Breast epithelium (tissue), 4 donors: Measurements from ENCODE around the gene SOX8. TPM values are rescaled to one million over a fixed set of nuclear protein-coding genes. Genes with fewer than 3 reads are reported as not detected.

ENCODE experiments used
- DNase-seq, 2 donors: peaks; one replicate each; pipeline ENCODE4 v3.0.0-alpha.2; 2019; ENCODE audit warnings: low spot score in 2 of 2
- H3K27ac ChIP-seq, 2 donors: fragments of 200-600 bp; sonication (generic) in 1 of 2; one replicate each; pipeline ENCODE4 v1.5.1; 2016 to 2019; ENCODE audit warnings: mild to moderate bottlenecking in 1 of 2
- H3K27me3 ChIP-seq, 2 donors: fragments of 200-600 bp; sonication (generic) in 1 of 2; one replicate each; pipeline versions ENCODE4 v1.5.1 to v1.6.0; 2017 to 2019; ENCODE audit warnings: control low read depth in 1 of 2, mild to moderate bottlenecking in 1 of 2
- H3K36me3 ChIP-seq: fragments of 200-600 bp; one replicate; pipeline ENCODE4 v1.5.1; 2019
- H3K4me1 ChIP-seq, 2 donors: fragments of 200-600 bp; sonication (generic); one replicate each; pipeline ENCODE4 v1.5.1; 2016 to 2019; ENCODE audit warnings: control low read depth in 1 of 2
- H3K4me3 ChIP-seq, 3 donors: fragments of 200-600 bp; sonication (generic); 1 replicate in 2 of 3; 2 replicates in 1 of 3; pipeline ENCODE4 v1.5.1; 2016 to 2019; ENCODE audit warnings: mild to moderate bottlenecking in 3 of 3, moderate library complexity in 2 of 3
- H3K9me3 ChIP-seq, 2 donors: fragments of 200-600 bp; sonication (generic) in 1 of 2; one replicate each; pipeline ENCODE4 v1.5.1; 2016 to 2019; ENCODE audit warnings: control low read depth in 1 of 2
- POLR2A ChIP-seq: fragments of 450-650 bp; IDR thresholded peaks from one replicate; pipeline ENCODE4 v1.6.1; 2016; ENCODE audit warnings: antibody characterized with exemption, mild to moderate bottlenecking, moderate library complexity
- POLR2AphosphoS5 ChIP-seq, 3 donors: sonication (generic); formaldehyde crosslinking; IDR thresholded peaks; one replicate each; pipeline ENCODE4 v1.6.1; 2017; ENCODE audit warnings: antibody characterized with exemption in 3 of 3
- intact Hi-C: fragments of 100-400 bp; cut with DNase I; formaldehyde crosslinking; loops from one replicate; pipeline ENCODE4 v1.15.1; 2023; ENCODE audit warnings: low total_unique reads
- total RNA-seq, 3 donors: library from RNA; depleted of rRNA; stranded (reverse); fragments of >200 nt; gene quantifications; one replicate each; pipeline ENCODE4 v1.1.0, GENCODE V29; 2016
- TF ChIP-seq, protein P1 (sequence below), 3 donors: fragments of 450-650 bp; IDR thresholded peaks; one replicate each; pipeline ENCODE4 v1.5.1; 2016 to 2017; ENCODE audit warnings: antibody characterized with exemption in 3 of 3, mild to moderate bottlenecking in 3 of 3, moderate library complexity in 3 of 3

The SOX8 gene
- total RNA-seq, 3 donors from 2014 or later, result 0.32 to 6.6 (median 1.3) TPM

DNA sequence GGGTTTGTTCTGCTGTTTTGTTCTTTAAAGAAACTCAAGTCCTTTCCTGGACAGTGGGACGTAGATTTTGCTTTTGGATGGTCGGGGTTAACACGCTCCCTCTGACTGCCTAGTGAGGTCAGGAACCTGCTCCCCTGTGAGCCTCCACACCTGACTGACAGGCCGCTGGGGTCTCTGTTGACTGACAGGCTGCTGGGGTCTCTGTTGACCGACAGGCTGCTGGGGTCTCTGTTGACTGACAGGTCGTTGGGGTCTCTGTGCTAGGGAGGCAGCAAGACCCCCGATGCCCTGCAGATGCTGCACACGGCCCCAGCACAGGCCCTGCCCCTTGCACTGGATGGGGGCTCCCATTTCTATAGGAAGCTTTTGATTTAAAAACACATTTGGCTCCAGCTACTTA is 44.3 kb upstream of the SOX8 start:
- DNase-seq, result no peak
- Histone ChIP-seq H3K4me1 (no peaks in the 10 kb centered on the region), H3K9me3 (peaks cover 1 to 14% of the 10 kb centered on the region in 2 donors), H3K36me3 (no peaks in the 10 kb centered on the region), H3K4me3 (no peak overlapping the region), H3K27ac (no peak overlapping the region), H3K27me3 (no peaks in the 10 kb centered on the region)
- intact Hi-C loops, result no loop called here
- TF ChIP-seq POLR2A (no peak), POLR2AphosphoS5 (IDR thresholded peaks at IDR 0.05) (no peak)
- TF ChIP-seq, protein P1, sequence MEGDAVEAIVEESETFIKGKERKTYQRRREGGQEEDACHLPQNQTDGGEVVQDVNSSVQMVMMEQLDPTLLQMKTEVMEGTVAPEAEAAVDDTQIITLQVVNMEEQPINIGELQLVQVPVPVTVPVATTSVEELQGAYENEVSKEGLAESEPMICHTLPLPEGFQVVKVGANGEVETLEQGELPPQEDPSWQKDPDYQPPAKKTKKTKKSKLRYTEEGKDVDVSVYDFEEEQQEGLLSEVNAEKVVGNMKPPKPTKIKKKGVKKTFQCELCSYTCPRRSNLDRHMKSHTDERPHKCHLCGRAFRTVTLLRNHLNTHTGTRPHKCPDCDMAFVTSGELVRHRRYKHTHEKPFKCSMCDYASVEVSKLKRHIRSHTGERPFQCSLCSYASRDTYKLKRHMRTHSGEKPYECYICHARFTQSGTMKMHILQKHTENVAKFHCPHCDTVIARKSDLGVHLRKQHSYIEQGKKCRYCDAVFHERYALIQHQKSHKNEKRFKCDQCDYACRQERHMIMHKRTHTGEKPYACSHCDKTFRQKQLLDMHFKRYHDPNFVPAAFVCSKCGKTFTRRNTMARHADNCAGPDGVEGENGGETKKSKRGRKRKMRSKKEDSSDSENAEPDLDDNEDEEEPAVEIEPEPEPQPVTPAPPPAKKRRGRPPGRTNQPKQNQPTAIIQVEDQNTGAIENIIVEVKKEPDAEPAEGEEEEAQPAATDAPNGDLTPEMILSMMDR (IDR thresholded peaks at IDR 0.05), result no peak

DNA sequence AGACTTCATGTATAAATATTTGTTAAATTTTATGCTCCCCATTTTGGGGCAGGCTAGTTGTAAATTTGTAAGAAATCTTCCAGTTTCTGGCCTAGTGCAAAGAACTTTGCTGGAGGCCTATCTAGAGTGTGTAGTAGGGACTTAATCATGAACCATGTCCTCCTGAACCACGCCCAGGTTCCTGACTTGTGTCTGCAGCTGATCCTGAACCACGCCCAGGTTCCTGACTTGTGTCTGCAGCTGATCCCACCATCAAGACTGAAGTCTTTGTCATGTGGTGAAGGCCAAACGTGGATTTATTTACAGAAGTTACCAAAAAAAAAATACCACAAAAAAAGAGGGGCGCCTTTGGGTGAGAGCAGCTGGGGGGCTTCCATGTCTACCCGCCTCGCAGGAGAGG is 43.8 kb upstream of the SOX8 start:
- Histone ChIP-seq H3K27ac (no peak overlapping the region), H3K27me3 (no peaks in the 10 kb centered on the region), H3K9me3 (peaks cover 6 to 18% of the 10 kb centered on the region in 2 donors), H3K4me3 (no peak overlapping the region), H3K4me1 (no peaks in the 10 kb centered on the region), H3K36me3 (no peaks in the 10 kb centered on the region)
- TF ChIP-seq, protein P1 (IDR thresholded peaks at IDR 0.05), result no peak
- TF ChIP-seq POLR2AphosphoS5 (IDR thresholded peaks at IDR 0.05) (no peak), POLR2A (no peak)
- DNase-seq, result no peak
- intact Hi-C loops, result no loop called here

DNA sequence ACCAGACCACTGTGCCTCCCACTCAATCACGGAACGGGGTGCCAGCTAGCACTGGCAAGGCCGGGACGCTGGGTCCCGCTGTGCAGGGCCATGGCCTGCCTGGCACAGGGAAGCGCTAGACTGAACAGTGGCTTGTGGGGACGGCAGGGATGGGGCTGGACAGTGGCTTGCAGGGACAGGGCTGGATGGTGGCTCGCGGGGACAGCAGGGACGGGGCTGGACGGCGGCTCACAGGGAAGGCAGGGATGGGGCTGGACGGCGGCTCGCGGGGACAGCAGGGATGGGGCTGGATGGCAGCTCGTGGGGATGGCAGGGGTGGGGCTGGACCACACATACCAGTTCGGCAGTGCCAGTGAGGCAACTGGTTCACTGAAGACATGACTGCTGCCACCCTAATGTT is 43.4 kb upstream of the SOX8 start:
- no peaks in the 10 kb centered on the region for H3K36me3 ChIP-seq
- H3K4me1 ChIP-seq, result no peaks in the 10 kb centered on the region
- TF ChIP-seq POLR2AphosphoS5 (IDR thresholded peaks at IDR 0.05) (no peak), POLR2A (no peak)
- TF ChIP-seq, protein P1 (IDR thresholded peaks at IDR 0.05), result no peak
- intact Hi-C loops, result no loop called here
- H3K27ac ChIP-seq, result no peak overlapping the region
- no peaks in the 10 kb centered on the region for H3K27me3 ChIP-seq
- H3K4me3 ChIP-seq, result no peak overlapping the region
- H3K9me3 ChIP-seq, result peaks cover 7 to 20% of the 10 kb centered on the region in 2 donors
- no peak for DNase-seq

DNA sequence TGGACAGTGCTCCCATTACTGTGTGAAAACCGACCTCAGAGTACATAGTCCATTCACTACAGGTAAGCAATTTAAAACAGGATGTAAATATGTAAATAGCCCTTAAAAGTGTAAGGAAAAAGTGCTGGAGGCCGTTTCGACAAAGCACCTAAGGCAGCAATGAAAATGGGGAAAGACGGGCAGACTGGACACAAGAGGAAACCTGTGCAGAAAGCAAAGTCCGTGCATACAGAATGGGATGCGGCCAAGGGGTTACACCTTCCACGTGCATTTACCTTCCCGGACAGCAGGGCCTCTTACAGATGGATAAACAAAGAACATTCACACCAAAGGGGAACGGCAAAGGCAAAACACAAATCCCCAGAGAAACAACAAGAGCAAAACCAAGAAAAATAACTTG is 42.8 kb upstream of the SOX8 start:
- no peaks in the 10 kb centered on the region for H3K4me1 ChIP-seq
- no peak overlapping the region for H3K4me3 ChIP-seq
- H3K36me3 ChIP-seq, result no peaks in the 10 kb centered on the region
- H3K27ac ChIP-seq, result no peak overlapping the region
- intact Hi-C loops, result no loop called here
- DNase-seq, result no peak
- no peak for TF ChIP-seq POLR2A
- TF ChIP-seq POLR2AphosphoS5 (IDR thresholded peaks at IDR 0.05), result no peak
- TF ChIP-seq, protein P1 (IDR thresholded peaks at IDR 0.05), result no peak
- peaks cover 7 to 20% of the 10 kb centered on the region in 2 donors for H3K9me3 ChIP-seq
- no peaks in the 10 kb centered on the region for H3K27me3 ChIP-seq

DNA sequence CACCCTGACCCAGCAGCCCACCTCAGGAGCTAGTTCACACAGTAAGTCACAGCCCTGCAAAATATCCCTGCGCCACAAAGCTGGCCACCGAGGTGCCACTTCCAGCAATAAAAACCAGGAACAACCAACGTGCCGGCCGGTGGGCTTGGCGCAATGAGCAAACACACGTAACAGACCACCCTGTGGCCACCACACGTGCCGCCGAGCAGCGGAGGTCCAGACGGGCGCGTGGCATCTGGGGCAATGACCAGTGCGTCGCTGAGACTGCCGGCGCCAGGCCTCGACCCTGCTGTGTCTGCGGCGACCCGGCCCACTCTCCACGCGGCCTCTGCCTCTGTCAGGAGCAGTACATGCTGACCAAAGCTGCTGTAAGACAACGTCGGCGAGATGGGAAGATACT is 42.3 kb upstream of the SOX8 start:
- DNase-seq, result no peak
- TF ChIP-seq, protein P1 (IDR thresholded peaks at IDR 0.05), result no peak
- TF ChIP-seq POLR2AphosphoS5 (IDR thresholded peaks at IDR 0.05) (no peak), POLR2A (no peak)
- H3K27ac ChIP-seq, result no peak overlapping the region
- H3K27me3 ChIP-seq, result no peaks in the 10 kb centered on the region
- intact Hi-C loops, result no loop called here
- no peaks in the 10 kb centered on the region for H3K4me1 ChIP-seq
- peaks cover 7 to 20% of the 10 kb centered on the region in 2 donors for H3K9me3 ChIP-seq
- H3K36me3 ChIP-seq, result no peaks in the 10 kb centered on the region
- no peak overlapping the region for H3K4me3 ChIP-seq
